ENCODE data around the gene MLX.

DNA sequence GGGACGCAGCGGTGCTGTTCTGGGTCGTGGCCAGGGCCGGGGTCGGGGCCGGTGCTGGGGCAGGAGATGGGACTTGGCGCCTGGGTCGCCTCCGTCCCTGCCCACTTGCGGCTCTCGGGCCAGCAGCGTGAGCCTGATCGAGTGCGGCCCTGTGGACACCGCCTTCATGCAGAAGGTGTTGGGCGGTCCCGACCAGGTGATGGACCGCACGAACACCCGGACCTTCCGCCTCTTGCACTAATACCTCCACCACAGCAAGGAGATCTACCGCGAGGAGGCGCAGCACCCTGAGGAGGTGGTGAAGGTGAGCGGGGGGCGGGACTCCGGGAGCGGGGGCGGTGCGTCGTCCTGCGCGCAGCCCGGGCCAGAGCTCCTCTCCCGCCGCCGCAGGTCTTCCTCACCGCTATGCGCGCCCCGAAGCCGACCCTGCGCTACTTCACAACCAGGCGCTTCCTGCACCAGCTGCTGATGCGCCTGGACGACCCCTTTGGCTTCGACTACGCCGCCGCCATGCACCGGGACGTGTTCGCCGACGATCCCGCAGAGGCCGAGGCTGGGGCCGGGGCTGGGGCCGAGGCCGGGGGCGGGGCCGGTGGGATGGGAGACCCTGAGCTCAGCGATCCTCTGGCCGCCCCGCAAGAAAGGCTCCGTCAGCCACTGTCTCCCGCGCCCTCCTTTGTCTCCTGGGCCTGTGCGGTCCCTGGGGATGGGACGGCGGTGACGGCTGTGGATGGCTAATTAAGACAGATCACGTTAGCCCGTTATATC, 18.6 kb upstream of the MLX start:
- TF ChIP-seq, protein P1, sequence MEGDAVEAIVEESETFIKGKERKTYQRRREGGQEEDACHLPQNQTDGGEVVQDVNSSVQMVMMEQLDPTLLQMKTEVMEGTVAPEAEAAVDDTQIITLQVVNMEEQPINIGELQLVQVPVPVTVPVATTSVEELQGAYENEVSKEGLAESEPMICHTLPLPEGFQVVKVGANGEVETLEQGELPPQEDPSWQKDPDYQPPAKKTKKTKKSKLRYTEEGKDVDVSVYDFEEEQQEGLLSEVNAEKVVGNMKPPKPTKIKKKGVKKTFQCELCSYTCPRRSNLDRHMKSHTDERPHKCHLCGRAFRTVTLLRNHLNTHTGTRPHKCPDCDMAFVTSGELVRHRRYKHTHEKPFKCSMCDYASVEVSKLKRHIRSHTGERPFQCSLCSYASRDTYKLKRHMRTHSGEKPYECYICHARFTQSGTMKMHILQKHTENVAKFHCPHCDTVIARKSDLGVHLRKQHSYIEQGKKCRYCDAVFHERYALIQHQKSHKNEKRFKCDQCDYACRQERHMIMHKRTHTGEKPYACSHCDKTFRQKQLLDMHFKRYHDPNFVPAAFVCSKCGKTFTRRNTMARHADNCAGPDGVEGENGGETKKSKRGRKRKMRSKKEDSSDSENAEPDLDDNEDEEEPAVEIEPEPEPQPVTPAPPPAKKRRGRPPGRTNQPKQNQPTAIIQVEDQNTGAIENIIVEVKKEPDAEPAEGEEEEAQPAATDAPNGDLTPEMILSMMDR (conservative IDR thresholded peaks at IDR 0.05 in 1 of 2, IDR thresholded peaks at IDR 0.05 in 1 of 2; ENCODE audit: low read depth in 1 of 2, low read length in 2 of 2) = peak in 1 of 2 donors; percentile 16
- no peak for TF ChIP-seq EZH2 (IDR thresholded peaks at IDR 0.05; ENCODE audit: low read length, missing control alignments)

Measured in fibroblast of lung (primary cell).